Neutrophil (primary cell): ENCODE data around the gene TRDMT1.

ENCODE experiments used
- H3K27ac ChIP-seq: fragments of 200-600 bp; sonication (generic); 2 replicates; pipeline ENCODE4 v1.5.1; 2016; ENCODE audit warnings: mild to moderate bottlenecking, moderate library complexity
- H3K27me3 ChIP-seq: fragments of 200-600 bp; sonication (generic); 2 replicates; pipeline ENCODE4 v1.6.0; 2016; ENCODE audit warnings: mild to moderate bottlenecking
- H3K36me3 ChIP-seq: fragments of 200-600 bp; sonication (generic); 2 replicates; pipeline ENCODE4 v1.5.1; 2017
- H3K4me1 ChIP-seq, 2 experiments: fragments of 200-600 bp in 1 of 2; sonication (generic) in 1 of 2; 1 replicate in 1 of 2; 2 replicates in 1 of 2; pipeline versions ENCODE4 v1.5.1 to v1.6.1; 2013 to 2016; ENCODE audit warnings: low read depth in 1 of 2, low read length in 1 of 2, mild to moderate bottlenecking in 1 of 2, moderate library complexity in 1 of 2; ENCODE audit not compliant: control insufficient read depth in 1 of 2, insufficient read depth in 1 of 2
- H3K4me3 ChIP-seq, 2 experiments: fragments of 200-600 bp in 1 of 2; sonication (generic) in 1 of 2; 1 replicate in 1 of 2; 2 replicates in 1 of 2; pipeline ENCODE4 v1.5.1; 2013 to 2016; ENCODE audit warnings: low read depth in 1 of 2, low read length in 1 of 2, mild to moderate bottlenecking in 1 of 2, moderate library complexity in 1 of 2
- H3K9me3 ChIP-seq: fragments of 200-600 bp; sonication (generic); 2 replicates; pipeline ENCODE4 v1.5.1; 2016
- CTCF ChIP-seq: fragments of 200-600 bp; sonication (generic); IDR thresholded peaks from 2 replicates; pipeline ENCODE4 v1.5.1; 2016; ENCODE audit warnings: antibody characterized with exemption

The TRDMT1 gene

DNA sequence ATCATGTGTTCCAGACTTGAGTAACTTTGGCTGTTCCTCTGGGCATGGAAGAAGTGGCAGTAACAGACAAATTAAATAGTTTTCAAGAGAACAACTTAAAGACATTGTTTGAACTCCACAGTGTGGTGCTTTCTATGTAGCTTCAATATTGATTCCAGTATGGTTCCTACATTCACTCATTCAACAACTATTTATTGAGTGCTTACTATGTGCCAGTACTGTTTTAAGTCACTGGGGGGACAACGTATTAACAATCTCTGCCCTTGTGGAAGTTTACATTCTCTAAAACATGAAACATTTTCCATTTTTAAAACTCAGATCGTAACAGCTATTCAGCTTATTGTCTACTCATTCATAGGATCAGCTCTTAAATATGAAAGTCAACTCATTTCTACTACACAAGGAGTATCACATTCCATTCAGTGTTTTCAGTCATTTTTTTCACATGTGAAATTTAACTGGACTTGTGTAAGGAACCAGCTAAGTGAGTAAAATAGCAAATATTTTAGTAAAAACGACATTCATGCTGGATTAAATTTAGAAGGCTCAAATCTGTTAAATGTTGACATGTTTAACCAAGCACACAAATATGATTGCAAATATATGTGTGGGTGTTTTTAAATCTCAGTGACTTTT, 58.3 kb downstream of the TRDMT1 start:
- Histone ChIP-seq H3K36me3 (no peaks in the 10 kb centered on the region), H3K27me3 (no peaks in the 10 kb centered on the region), H3K27ac (no peak overlapping the region), H3K9me3 (no peaks in the 10 kb centered on the region), H3K4me3 (no peak overlapping the region), H3K4me1 (no peaks in the 10 kb centered on the region)
- no peak for TF ChIP-seq CTCF

DNA sequence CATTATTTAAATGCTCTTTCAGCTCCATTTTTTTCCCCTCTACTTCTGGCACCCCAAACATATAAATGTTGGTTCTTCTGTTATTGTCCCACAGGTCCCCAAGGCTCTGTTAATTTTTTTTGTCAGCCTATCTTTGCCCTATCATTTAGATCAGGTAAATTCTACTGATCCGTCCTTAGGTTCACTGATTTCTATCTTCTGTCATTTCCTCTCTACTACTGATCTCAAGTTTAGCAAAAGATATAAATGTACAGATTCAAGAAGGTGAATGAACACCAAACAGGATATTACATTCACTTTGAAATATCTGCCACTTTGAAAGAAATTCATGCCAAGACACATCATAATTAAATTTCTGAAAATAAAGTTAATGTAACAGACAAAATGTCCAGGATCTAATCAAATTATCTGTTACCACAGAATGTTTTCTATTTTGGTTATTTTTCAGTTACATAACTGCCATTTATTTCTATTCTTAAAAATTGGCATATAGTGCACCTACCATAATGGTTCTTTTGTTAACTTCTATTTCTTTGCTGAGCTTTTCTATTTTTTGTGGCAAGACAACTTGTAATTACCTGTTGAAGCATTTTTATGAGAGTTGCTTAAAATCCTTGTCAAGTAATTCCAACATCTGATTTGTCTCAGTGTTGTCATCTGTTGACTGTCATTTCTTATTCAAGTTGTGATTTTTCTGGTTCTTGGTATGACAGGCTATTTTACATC, 59.8 kb downstream of the TRDMT1 start:
- no peak for TF ChIP-seq CTCF
- H3K27ac ChIP-seq: no peak overlapping the region
- no peaks in the 10 kb centered on the region for H3K9me3 ChIP-seq
- no peaks in the 10 kb centered on the region for H3K36me3 ChIP-seq
- no peaks in the 10 kb centered on the region for H3K4me1 ChIP-seq
- H3K4me3 ChIP-seq: no peak overlapping the region
- no peaks in the 10 kb centered on the region for H3K27me3 ChIP-seq

DNA sequence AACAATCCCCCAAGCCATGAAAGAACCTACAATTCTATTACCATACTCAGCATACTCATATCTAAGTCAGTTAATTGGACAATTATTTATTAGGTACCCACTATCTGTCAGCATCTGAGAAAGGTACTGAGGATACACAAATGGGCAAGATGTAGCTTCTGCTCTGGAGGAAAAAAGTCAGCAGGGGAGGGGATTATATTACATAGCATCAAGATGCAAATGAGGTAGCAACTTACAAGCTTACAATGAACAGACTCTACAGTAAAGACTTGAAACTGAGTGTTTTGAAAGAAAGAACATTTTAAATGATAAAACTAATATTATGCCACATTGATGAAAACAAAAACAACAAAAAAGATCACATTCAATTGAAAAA, 61.1 kb downstream of the TRDMT1 start:
- Histone ChIP-seq H3K27ac (no peak overlapping the region), H3K4me3 (no peak overlapping the region), H3K9me3 (no peaks in the 10 kb centered on the region), H3K4me1 (no peaks in the 10 kb centered on the region), H3K36me3 (no peaks in the 10 kb centered on the region), H3K27me3 (no peaks in the 10 kb centered on the region)
- TF ChIP-seq CTCF: no peak

GRCh38 chr10:17138460-17139042, 62.9 kb downstream of the TRDMT1 start:
- no peak for TF ChIP-seq CTCF
- Histone ChIP-seq H3K36me3 (no peaks in the 10 kb centered on the region), H3K4me1 (no peaks in the 10 kb centered on the region), H3K9me3 (no peaks in the 10 kb centered on the region), H3K27ac (no peak overlapping the region), H3K4me3 (no peak overlapping the region), H3K27me3 (no peaks in the 10 kb centered on the region)

GRCh38 chr10:17134737-17135260, 66.7 kb downstream of the TRDMT1 start:
- Histone ChIP-seq H3K9me3 (no peaks in the 10 kb centered on the region), H3K36me3 (no peaks in the 10 kb centered on the region)
- no peak for TF ChIP-seq CTCF

More at GRCh38 chr10:17134737-17135260, 66.7 kb downstream of the TRDMT1 start:
- H3K27me3 ChIP-seq: no peaks in the 10 kb centered on the region
- no peaks in the 10 kb centered on the region for H3K4me1 ChIP-seq
- no peak overlapping the region for H3K4me3 ChIP-seq
- H3K27ac ChIP-seq: no peak overlapping the region
